DND-41 (cell line): ENCODE measurements around the gene RANBP9.

ENCODE experiments used
- CTCF ChIP-seq: IDR thresholded peaks from 2 replicates; pipeline ENCODE4 v1.5.1; 2012; ENCODE audit warnings: borderline replicate concordance, low read length, moderate library complexity, mild to moderate bottlenecking; ENCODE audit not compliant: poor library complexity, severe bottlenecking; ENCODE audit errors: extremely low read depth
- EZH2 ChIP-seq: IDR thresholded peaks from 3 replicates; pipeline ENCODE4 v1.6.1; 2012; ENCODE audit warnings: borderline replicate concordance, low read depth, mild to moderate bottlenecking, moderate library complexity, low read length, inconsistent platforms; ENCODE audit not compliant: severe bottlenecking

GRCh38 chr6:13741365-13741764, 29.7 kb upstream of the RANBP9 start:
- TF ChIP-seq EZH2 (no peak), CTCF (no peak)
